ENCODE measurements around the gene OVCA2.
A peak's percentile ranks its signal among the peaks of the same experiment; 100 is the strongest.

OVCA2 gene

GRCh38 chr17:2034806-2035540 is 6.8 kb upstream of the OVCA2 start:
- no peak for DNase-seq (ENCODE audit: low read depth)

GRCh38 chr17:2035541-2036488 is 6.0 kb upstream of the OVCA2 start:
- no peak for DNase-seq (ENCODE audit: low read depth)

GRCh38 chr17:2037155-2037554 is 4.7 kb upstream of the OVCA2 start:
- no peak for DNase-seq (ENCODE audit: low read depth)

GRCh38 chr17:2040219-2040827 is 1.5 kb upstream of the OVCA2 start:
- no peak for DNase-seq (ENCODE audit: low read depth)

GRCh38 chr17:2040942-2041560 is 771 bp upstream of the OVCA2 start:
- DNase-seq (ENCODE audit: low read depth) = no peak

GRCh38 chr17:2042390-2042847 is 597 bp downstream of the OVCA2 start:
- DNase-seq (ENCODE audit: low read depth) = no peak

- no peak for DNase-seq (ENCODE audit: low read depth)
Observed at GRCh38 chr17:2042933-2043332, 1.1 kb downstream of the OVCA2 start.

- DNase-seq (ENCODE audit: low read depth) = no peak
Observed at GRCh38 chr17:2043785-2044184, 2.0 kb downstream of the OVCA2 start.

GRCh38 chr17:2044263-2044894 is 2.6 kb downstream of the OVCA2 start:
- DNase-seq (ENCODE audit: low read depth) = no peak

- DNase-seq (ENCODE audit: low read depth) = no peak
Observed at GRCh38 chr17:2047590-2047989, 5.8 kb downstream of the OVCA2 start.

GRCh38 chr17:2048805-2049204 is 7.0 kb downstream of the OVCA2 start:
- DNase-seq (ENCODE audit: low read depth) = no peak

- peak; percentile 83 for DNase-seq (ENCODE audit: low read depth)
Observed at GRCh38 chr17:2049333-2050299, 7.8 kb downstream of the OVCA2 start.

- peak; percentile 46 for DNase-seq (ENCODE audit: low read depth)
Observed at GRCh38 chr17:2050300-2051060, 8.7 kb downstream of the OVCA2 start.

GRCh38 chr17:2051061-2051932 is 9.5 kb downstream of the OVCA2 start:
- no peak for DNase-seq (ENCODE audit: low read depth)

- DNase-seq (ENCODE audit: low read depth) = no peak
Observed at GRCh38 chr17:2051933-2052559, 10.2 kb downstream of the OVCA2 start.

- peak; percentile 42 for DNase-seq (ENCODE audit: low read depth)
Observed at GRCh38 chr17:2053380-2054261, 11.8 kb downstream of the OVCA2 start.

- no peak for DNase-seq (ENCODE audit: low read depth)
Observed at GRCh38 chr17:2054262-2054511, 12.4 kb downstream of the OVCA2 start.
